CD4-positive, alpha-beta T cell treated with Interleukin-10 for 1 hour (primary cell): ENCODE measurements around the gene CLDN5.
A peak's percentile ranks its signal among the peaks of the same experiment; 100 is the strongest.

Experiments used
- DNase-seq: peaks from one replicate; pipeline ENCODE4 v3.0.0-alpha.2; 2020

Gene CLDN5

DNA sequence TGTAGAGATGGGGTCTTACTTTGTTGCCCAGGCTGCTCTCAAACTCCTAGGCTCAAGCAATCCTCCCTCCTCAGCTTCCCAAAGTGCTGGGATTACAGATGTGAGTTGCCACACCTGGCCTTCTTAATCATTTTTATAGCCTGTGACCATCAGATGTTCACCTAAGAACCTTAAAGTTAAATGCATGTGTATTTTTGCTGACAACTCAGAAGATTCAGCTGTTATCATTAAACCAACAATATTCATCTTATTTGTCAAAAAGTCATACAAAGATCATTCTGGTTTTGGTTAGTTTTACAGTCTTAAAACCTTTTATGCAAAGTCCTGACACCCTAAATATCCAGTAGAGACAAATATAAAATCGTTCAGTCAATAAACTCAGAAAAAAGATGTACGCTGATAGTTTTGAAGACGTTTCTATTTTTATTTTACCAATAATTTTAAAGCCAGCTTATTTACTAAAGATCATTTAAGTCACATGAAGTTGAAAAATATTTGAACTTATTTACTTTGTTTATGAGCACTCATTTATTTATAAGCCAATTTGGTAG lies 22.2 kb downstream of the CLDN5 start:
- DNase-seq = no peak

DNA sequence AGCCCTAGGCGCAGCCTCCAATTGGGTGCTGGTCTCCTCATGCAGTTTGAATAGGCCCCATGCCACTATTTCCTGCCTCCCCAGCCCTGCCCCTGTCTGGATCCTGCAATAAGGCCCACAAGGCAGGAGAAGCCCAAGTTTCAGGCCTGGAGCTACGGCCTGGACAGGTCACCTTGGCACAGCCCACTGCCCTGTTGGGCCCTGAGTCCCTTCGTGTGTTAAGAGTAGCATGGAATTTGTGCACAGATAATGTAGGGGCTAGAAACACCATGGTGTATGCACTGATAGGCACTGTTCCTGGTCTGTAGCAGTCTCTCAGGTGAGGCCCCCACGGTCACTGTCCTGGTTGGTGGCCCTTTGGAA lies 24.3 kb downstream of the CLDN5 start:
- no peak for DNase-seq

DNA sequence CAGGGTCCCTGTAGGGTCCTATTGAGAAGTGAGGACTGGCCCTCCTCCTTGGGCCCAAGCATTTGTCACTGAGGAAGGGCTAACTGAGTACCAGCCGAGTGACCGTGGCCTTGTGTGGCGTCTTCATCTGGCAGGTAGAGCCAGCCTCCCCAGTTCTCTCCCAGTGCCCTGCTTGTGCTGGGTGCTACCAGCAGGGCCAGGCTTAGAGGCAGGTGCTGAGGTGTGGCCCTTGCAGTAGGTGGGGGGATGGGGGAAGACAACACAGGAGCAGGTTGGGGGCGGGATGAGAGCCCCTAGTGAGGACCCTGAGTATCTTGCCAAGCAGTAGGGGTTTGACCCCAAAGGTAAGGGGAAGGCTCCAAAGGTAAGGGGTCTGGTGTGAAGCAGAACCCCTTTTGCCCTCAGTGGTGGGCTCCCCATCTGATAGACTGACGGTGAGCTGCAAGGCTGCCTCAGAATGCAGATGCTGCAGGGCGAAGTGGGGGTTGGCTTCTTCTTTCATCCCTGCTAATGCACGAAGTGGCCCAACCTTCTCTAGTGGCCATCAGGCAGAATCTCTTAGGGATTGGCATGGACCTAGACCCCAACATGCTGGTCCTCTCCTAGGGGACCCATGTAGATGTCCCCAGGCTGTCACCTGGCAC lies 24.9 kb downstream of the CLDN5 start:
- DNase-seq = no peak

DNA sequence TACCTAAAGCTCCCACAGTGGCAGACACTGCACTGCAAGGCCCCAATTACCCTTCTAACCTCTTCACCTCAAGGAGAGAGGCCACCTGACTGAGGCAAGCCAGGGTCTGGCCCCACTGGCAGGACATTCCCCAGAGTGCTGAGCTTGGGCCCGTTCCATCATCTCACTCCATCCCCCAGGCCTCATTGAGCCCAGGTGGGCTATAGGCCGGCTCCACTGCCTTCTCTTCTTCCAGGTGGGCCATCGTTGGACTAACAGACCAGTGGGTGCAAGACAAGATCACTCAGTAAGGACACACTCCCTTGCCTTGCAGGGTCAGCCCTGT lies 25.4 kb downstream of the CLDN5 start:
- no peak for DNase-seq

DNA sequence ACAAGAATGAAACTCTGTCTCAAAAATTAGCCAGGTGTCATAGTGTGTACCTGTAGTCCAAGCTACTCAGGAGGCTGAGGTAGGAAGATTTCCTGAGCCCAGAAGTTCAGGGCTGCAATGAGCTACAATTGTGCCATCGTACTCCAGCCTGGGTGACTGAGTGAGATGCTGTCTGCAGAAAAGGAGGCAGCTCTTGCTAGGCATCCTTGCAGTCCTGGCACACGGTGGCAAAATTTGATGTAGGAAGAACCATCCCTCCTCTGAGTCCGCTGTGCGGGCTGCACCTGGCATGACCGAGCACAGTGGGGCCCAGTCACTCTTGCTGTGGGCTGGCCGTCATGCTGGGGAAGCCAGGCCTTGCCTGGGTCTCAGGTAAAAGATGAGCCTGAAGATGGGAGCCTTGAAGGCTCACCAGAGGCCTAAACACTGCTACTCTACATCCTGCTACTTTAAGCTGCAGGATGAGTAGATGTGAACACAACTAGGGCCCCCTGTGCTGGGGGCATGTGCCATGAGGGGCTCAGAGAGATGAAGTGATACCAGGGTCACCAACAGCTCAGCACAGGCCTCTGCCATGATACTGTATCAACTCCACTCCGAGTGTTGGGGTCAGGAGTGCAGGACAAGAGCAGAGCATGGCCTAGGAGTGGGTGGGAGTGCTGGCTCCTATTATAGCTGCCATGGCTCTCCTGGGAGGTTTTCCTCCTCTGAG lies 25.9 kb downstream of the CLDN5 start:
- no peak for DNase-seq

DNA sequence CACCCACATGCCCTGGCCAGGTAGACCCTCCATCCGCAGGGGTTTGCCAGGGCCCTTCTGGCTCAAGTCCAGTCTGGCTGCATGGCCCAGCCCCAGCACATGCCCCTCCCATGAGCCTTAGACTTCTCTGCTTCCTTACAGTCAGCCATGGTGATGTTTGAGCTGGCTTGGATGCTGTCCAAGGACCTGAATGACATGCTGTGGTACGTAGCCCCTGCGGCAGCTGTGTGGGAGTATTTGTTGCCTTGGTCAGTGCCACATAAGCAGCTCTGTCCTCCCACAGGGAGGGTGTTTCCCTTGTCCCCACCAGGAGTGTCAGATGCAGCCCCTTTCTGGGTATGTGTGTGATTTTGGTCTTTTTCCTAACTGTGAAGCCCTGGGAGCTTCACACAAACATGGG lies 27.0 kb downstream of the CLDN5 start:
- no peak for DNase-seq

DNA sequence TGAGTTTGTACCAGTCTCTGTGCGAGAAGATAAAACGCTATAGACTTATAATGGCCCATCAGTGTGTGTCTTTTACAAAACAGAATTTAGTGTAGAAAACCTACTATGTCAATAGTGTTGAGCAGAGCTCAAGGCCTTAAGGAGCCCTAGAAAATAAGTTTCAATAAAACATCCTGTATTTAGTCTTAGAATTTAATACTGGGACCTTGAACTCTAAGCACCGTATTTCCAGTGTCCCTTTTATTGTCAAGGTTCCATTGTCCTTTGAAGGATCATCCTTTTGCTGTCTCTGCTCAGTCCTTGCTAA lies 27.9 kb downstream of the CLDN5 start:
- DNase-seq = no peak

DNA sequence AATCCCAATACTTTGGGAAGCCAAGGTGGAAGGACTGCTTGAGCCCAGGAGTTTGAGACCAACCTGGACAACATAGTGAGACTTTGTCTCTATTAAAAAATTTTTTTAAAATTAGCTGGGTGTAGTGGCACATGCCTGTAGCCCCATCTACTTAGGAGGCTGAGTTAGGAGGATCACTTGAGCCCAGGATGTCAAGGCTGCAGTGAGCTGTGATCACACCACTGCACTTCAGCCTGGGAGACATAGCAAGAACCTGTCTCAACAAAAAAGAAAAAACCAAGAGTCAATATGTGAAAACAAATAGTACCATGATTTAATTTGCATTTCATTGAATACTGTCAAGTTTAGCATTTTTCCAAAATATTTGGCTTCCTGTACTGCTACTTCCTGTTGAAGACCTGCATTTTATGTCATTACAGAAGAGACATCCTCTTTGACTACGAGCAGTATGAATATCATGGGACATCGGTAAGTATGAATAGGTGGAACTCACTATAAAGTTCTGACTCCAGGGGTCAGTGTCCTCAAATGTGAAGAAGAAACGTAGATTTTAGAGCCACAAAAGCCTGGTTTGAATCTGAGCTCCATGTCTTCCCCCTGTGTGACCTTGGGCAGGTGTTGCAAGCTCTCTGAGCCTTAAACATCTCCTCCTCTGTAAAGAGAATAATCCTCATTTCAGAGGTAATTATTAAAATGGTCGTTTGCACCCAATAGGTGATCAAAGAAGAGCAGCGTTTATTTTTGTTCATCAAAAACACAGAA lies 28.5 kb downstream of the CLDN5 start:
- peak; percentile 39 for DNase-seq

DNA sequence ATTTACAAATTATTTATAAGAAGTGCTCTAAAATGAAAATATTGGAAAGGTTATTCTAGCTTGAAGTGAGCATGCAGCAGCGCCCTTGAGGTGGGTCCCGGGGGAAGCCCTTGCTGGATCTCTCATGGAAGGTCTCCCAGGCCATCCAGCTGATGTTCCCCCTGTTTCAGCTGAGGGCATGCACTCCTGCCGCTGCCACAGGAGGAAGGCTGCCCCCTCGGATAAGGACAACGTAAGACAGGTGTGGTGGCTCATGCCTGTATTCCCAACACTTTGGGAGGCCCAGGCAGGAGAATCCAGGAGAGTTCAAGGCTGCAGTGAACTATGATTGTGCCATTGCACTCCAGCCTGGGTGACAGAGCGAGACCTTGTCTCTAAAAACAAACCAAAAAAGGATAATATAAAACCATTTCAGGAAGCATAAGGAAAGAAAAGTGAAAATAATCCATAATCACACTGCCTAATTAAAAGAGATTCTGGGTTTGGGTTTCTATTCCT lies 29.5 kb downstream of the CLDN5 start:
- no peak for DNase-seq

DNA sequence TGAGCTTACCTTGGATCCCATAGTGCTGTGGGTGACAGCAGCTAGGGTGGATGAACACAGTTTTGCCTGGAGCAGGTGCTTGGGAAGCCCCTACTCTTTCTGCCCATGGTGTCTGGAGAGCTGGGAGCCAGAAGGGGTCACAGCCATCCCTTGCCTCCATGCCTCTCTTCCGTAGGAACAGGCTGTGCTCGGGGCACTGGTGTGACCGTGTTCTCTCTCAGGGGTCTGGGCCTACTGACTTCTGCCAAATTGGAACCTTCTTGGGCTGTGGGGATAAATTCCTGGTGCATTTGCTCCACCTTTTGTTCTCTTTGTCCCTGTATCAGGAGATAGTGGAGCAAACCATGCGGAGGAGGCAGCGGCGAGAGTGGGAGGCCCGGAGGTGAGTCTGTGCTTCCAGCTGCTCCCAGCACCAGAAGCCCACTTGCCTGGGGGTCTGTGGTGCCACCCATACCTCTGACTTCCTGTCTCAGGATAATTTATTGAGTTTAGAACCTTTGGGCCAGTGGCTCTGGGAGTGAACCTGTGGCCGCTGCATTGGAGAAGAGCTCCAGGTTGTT lies 30.1 kb downstream of the CLDN5 start:
- no peak for DNase-seq

DNA sequence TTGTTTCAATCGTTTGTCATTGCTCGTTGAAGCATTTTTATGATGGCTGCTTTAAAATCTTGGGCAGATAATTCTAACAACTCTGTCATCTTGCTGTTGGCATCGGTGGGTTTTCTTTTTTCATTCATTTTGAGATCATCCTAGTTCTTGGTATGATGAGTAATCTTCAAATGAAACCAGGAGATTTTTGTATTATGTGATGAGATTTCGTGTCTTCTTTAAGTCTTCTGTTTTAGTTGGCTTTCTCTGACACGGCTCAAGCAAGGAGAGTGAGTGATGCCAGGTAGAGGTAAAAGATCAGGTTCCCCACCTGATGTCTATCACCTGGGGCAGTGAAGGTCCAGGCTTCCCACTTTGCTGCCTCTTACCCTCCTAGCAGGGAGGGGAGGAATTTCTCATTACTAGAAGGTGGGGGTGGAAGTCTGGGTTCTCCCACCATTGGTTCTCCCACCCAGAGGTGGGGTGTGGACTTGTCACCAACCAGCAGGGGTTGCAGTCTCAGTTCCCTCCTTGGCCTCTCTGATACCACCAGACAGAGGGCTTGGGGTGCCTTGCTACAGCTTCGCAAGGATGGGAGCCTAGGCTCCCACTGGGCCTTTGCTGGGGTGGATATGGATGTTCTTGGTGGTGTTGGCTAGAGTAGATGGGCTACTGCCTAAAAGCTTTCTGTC lies 31.6 kb downstream of the CLDN5 start:
- DNase-seq = no peak

DNA sequence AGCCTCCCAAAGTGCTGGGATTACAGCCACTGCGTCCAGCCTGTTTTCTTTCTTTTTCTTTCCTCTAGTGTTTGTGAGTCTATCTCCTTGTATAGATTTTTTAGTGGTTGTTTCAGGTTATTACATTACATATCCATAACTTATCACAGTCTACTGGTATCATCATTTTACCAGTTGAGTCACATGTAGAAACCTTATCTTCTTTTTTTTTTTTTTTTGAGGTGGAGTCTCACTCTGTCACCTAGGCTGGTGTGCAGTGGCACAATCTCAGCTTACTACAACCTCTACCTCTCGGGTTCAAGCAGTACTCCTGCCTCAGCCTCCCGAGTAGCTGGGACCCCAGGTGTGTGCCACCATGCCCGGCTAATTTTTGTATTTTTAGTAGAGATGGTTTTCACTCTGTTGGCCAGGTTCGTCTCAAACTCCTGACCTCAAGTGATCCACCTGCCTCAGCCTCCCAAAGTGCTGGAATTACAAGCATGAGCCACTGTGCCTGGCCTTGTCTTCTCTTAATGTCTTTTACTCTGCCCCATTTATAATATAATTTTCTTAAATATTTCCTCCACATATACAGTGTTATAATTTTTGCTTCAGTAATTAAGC lies 33.5 kb downstream of the CLDN5 start:
- no peak for DNase-seq

DNA sequence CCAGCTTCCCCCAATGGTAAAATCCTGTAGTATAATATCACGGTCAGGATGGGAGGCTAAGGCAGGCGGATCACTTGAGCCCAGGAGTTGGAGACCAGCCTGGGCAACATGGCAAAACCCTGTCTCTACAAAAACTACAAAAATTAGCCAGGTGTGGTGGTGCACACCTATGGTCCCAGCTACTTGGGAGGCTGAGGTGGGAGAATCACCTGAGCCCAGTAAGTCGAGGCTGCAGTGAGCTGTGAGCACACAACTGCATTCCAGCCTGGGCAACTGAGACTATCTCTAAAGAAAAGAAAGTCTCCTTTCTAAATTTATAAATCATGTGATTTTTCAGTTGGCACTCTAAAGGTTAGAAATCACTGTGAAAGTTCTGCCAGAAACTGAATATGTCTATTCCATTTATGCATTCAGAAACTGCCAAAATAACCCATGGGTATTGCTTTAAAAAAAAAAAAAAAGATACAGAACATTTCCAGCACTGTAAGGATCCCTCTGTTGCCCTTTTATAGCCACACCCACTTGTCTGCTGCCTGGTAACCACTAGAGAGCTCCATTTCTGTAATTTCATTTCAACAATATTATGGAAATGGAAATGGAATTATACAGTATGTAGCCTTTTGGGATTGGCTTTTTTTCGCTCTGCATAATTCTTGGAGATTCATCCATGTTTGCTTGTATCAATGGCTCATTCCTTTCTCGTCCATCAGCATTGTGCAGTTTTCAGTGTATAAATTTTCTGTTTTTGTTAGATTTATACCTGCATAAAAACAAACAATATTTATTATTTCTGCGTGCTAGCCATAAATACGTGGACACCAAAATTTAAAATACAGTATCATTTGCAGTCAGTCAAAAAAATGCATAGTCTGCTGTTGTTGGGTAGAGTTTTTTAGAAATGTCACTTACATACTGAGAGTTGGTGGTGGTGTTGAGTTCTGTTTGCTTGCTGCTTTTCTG lies 35.0 kb downstream of the CLDN5 start:
- DNase-seq = no peak

DNA sequence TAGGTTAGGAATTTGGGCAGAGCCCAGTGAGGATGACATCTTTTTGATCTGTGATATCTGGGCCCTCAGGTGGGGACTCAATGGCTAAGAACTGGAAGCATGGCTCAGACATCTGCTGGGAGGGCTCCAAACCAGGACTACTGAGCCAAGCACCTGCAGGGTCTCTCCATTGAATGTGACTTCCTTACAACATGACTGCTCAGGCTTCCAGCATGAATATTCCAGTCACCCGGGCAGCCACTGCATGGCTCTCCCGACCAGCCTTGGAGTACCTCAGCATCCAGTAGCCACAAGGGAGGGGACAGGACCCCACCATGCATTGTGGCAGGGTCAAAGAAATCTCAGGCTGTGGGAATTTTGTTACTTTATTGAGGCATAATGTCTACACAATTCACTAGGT lies 35.9 kb downstream of the CLDN5 start:
- no peak for DNase-seq

DNA sequence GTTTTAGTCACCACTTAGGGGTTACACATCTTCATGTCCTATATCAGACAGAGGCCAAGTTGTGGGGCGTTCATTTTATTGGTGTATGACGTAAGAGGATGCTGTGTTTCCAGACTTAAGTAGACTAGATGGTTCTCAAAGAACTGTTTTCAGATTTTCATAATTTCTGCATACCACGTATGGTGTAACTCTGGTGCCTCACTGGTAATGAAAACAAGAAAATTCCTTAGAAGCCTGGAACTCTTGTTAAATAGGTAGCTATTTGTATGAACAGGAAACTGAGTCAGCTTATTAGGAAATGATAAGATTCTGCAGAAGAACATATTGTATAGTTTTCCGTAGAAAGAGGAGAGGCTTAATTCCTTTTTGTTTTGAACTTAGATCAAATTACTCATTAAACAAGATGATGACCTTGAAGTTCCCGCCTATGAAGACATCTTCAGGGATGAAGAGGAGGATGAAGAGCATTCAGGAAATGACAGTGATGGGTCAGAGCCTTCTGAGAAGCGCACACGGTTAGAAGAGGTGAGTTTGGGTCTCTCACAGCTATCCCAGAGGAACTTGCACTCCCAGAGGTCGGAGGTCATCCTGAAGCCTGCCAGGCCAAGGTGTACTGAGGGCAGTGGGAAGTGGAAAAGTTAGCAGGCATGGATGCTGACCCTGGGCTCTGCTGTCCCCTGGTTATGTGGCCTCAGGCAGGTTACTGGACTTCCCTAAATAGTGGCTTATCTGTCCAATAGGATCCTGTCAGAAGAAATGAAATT lies 40.5 kb downstream of the CLDN5 start:
- DNase-seq = no peak

DNA sequence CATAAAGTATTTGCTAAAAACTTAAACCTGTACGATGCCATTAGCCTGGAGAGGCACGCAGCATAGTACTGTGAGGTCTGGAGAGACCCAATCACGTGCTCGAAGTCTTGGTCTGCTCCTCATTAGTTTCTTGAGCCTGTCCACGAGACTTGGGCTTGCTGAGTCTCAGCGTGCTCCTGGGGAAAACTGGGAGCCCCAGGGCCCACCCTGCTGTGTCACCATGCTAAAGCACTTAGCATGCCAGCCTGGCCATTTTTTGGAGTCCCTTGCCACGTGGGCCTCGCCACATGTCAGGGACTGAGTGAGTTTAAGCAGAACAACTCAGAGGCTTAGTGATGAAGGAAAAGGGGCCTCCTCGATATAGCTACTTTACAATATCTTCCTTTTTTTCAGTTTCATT lies 41.9 kb downstream of the CLDN5 start:
- DNase-seq = no peak

DNA sequence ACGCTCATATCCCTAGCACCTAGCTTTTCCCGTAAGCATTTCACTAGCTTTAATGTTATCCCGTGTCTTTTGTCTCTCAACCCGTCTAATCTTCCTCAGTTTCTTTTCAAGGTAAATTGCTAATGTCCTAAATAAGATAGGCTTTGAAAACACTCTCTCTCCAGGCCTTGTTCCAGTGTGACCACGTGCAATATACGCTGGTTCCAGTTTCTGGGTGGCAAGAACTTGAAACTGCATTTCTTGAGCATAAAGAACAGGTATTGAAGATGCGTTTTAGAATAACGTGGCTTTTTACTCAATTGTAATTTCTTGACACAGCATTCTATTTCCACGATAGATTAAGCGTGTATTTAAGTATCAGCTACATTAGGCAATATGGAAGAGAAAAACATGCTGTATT lies 43.4 kb downstream of the CLDN5 start:
- no peak for DNase-seq

DNA sequence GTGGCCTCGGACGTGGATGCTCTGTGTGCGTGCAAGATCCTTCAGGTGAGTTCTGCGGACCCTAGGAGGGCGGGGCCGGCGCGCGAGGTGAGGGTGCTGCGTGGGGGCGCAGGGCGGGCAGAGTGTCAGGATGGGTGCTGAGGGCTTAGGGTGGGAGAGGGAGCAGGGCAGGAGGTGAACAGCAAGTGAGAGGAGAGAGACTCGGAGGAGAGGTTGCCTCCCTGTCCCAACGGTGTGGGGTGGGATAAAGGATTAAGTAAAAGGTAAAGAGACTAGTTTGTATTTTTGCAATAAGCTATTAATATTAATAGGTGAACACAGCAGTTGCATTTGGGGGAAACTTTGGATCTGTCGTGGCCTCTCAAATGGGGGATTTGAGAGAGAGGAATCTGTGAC lies 44.0 kb downstream of the CLDN5 start:
- DNase-seq = no peak

DNA sequence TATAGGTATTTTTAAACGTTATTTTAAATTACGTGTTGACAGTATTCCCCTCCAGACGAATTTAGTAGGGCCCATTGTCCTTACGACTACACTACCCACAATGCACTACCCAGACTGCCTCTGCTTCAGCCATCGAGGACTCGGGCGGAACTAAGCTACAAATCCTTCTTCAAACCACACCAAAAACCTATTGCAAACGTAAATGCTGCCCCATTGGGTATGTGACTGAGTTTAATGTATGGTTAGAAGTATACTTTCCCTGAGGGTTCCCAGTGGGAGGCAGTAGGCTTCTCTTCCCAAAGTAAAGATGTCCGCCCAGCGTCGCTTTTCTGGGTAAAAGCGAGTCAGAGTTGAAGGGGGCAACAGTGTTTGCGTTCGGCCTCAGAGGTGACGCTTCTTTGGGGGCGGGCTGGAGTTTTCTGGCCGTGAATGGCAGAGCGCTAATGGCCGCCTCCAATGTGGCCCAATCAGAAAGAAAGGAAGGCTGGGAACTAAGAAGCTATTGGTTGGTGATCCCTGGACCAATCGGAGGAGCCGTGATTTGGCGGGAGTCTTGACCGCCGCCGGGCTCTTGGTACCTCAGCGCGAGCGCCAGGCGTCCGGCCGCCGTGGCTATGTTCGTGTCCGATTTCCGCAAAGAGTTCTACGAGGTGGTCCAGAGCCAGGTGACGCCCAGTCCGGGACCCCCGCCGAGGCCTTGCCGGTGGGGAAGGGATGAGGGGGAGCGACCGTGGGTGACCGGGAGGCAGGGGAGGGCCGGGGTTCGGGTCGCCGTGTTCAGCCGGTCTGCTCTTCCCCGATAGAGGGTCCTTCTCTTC lies 44.6 kb downstream of the CLDN5 start, which contains the start of gene CDC45:
Gene CDC45, plus strand, starts transcription at position 566 of the 818 bp plus-strand sequence. Its CDS starts 49 bp downstream, at position 615.
- DNase-seq = peak; percentile 97

DNA sequence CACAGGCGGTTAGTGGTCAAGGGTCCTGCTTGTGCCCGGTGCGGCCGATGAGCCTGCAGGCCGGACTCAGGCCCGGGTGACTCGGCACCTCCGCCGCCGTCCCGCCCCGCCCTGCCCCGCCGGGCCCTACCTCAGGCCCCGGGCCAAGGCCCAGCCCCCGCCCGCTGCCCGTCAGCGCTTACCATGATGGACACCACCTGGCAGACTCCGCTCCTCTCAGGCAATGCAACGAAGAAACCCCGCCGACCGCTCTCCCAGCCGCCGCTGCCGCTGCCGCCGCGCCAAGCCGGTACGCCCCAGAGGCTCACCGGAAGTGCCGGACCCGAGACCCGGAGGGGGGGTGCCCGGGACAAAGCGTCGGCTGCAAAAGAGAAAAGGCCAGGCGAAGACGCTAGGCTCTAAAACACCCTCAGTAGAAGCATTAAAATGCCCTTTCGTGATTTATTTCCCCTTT lies 45.3 kb downstream of the CLDN5 start, which contains the start of gene UFD1:
Gene UFD1, minus strand, starts transcription at position 293 of the 454 bp plus-strand sequence. Its CDS starts 108 bp downstream, at position 185.
- peak; percentile 87 for DNase-seq
